Sigmoid colon (tissue), 7 donors: ENCODE results near the gene RPL5. TPM values are rescaled to one million over a fixed set of nuclear protein-coding genes. Genes with fewer than 3 reads are reported as not detected.
"Not testable (repeated sequence)": the region's sequence is repeated elsewhere in the genome, so short reads cannot be mapped to it uniquely, and the experiment has no call there.

Experiments used
- DNase-seq: peaks from one replicate; pipeline ENCODE4 v3.0.0-alpha.2; 2019
- H3K27ac ChIP-seq, 4 donors: fragments of 200-600 bp; sonication (generic); one replicate each; pipeline ENCODE4 v1.5.1; 2016 to 2019; ENCODE audit warnings: mild to moderate bottlenecking in 1 of 4
- H3K27me3 ChIP-seq, 3 donors: fragments of 200-600 bp; sonication (generic); one replicate each; pipeline ENCODE4 v1.5.1; 2019; ENCODE audit warnings: mild to moderate bottlenecking in 1 of 3
- H3K36me3 ChIP-seq, 4 donors: fragments of 200-600 bp; sonication (generic); one replicate each; pipeline ENCODE4 v1.5.1; 2016 to 2019
- H3K4me1 ChIP-seq, 4 donors: fragments of 200-600 bp; sonication (generic); one replicate each; pipeline ENCODE4 v1.5.1; 2017 to 2019
- H3K4me3 ChIP-seq, 4 donors: fragments of 200-600 bp; sonication (generic); one replicate each; pipeline ENCODE4 v1.5.1; 2017 to 2019; ENCODE audit warnings: mild to moderate bottlenecking in 2 of 4, moderate library complexity in 1 of 4
- H3K9me3 ChIP-seq, 4 donors: fragments of 200-600 bp in 3 of 4; sonication (generic) in 3 of 4; one replicate each; pipeline versions ENCODE4 v1.5.1 to v1.6.1; 2013 to 2019
- EP300 ChIP-seq, 4 donors: sonication (generic); formaldehyde crosslinking; IDR thresholded peaks; one replicate each; pipeline ENCODE4 v1.6.1; 2017; ENCODE audit warnings: antibody characterized with exemption in 4 of 4
- POLR2A ChIP-seq, 2 donors: fragments of 450-650 bp; IDR thresholded peaks; one replicate each; pipeline ENCODE4 v1.6.1; 2016; ENCODE audit warnings: antibody characterized with exemption in 2 of 2, mild to moderate bottlenecking in 2 of 2, moderate library complexity in 2 of 2
- POLR2AphosphoS5 ChIP-seq, 4 donors: sonication (generic); formaldehyde crosslinking; IDR thresholded peaks; one replicate each; pipeline ENCODE4 v1.6.1; 2017; ENCODE audit warnings: antibody characterized with exemption in 4 of 4
- WGBS, 2 donors: extraction: QIAGEN DNeasy Blood & Tissue Kit; methylation state at CpG; one replicate each; pipeline ENCODE4 v1.1.7; 2013; 5-methylcytosine and 5-hydroxymethylcytosine counted together
- intact Hi-C: fragments of 100-400 bp; cut with DNase I; formaldehyde crosslinking; loops from one replicate; pipeline ENCODE4 v1.15.1; 2023
- polyA plus RNA-seq, 3 donors: library from polyadenylated mRNA; stranded (reverse); fragments of 200-250 nt; gene quantifications; one replicate each; pipeline ENCODE4 v1.2.3, GENCODE V29; 2013
- total RNA-seq, 4 donors: library from RNA; depleted of rRNA; stranded (reverse); fragments of >200 nt; gene quantifications; one replicate each; pipeline ENCODE4 v1.1.0, GENCODE V29; 2016
- TF ChIP-seq, protein P1 (sequence below), 4 experiments: fragments of 450-650 bp in 3 of 4; fragments of 200-600 bp in 1 of 4; IDR thresholded peaks; one replicate each; pipeline ENCODE4 v1.5.1; 2016 to 2019; ENCODE audit warnings: antibody characterized with exemption in 4 of 4, mild to moderate bottlenecking in 3 of 4, moderate library complexity in 2 of 4
- donor health status: healthy with polysubstance abuse.
- donor health status: Bipolar disorder and iron deficiency.
- donor health status: healthy.

RPL5 gene
- total RNA-seq (1,000 to 10,000 TPM; 2,086 to 3,236 (median 2,650) TPM), polyA plus RNA-seq (1,000 to 10,000 TPM; 1,392 to 2,407 (median 1,694) TPM)

DNA sequence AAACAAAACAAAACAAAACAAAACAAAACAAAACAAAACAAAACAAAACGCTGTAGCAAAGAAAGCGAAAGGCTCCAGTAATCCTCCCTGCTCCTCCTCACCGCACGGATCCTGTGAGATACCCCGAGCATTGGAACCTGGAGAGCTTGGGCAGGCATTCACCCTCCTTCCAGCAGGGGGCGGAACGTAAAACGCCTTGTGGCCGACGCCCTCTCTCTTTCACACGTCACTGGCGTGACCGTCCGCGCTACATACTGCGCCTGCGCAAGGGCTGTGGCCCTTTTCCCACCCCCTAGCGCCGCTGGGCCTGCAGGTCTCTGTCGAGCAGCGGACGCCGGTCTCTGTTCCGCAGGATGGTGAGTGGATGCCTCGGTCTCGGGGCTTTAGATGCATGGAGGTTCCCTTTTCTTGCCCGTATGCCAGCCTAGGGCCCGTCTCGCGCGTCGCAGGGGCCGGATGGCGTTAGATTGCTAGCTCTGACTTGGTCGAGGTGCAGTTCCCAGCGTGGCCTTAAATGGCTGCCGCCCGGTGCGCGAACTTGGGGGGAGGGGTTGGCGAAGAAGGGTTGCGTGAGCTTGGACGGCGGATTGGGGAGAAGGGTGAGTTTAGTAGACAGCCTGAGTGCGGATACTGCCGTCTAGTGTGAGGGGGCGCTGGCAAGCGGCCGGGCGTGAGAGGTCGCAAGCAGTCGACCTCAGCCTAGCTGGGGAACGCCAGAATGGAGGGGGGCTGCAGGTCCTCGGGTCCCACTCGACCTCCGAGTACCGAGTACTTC, at the start of gene RPL5:
RPL5 (plus strand) TSS at position 279 of the 775 bp plus-strand sequence; CDS start at position 354, 75 bp downstream.
- H3K27me3 ChIP-seq = no peaks in the 10 kb centered on the region
- peak within 1 kb of the TSS; percentile 91 to 97 (median 94) for H3K27ac ChIP-seq
- peaks cover 4 to 36% (median 17%) of the 10 kb centered on the region in 4 donors for H3K36me3 ChIP-seq
- H3K4me3 ChIP-seq = peak within 1 kb of the TSS; percentile 75 to 93 (median 81)
- WGBS, 2 donors = 0% methylated on average over 57 of the region's 57 CpGs
- H3K9me3 ChIP-seq = no peaks in the 10 kb centered on the region
- H3K4me1 ChIP-seq = peaks cover 0 to 44% (median 39%) of the 10 kb centered on the region in 4 donors
- intact Hi-C loops = loop anchor here (2.0 to 10.0 kb wide), 4 partner anchors 47 to 253 kb away; partner anchors contain the start of genes DIPK1A and EVI5
- peak in 1 of 4 donors; percentile 57 for TF ChIP-seq EP300 (IDR thresholded peaks at IDR 0.05)
- TF ChIP-seq, protein P1, sequence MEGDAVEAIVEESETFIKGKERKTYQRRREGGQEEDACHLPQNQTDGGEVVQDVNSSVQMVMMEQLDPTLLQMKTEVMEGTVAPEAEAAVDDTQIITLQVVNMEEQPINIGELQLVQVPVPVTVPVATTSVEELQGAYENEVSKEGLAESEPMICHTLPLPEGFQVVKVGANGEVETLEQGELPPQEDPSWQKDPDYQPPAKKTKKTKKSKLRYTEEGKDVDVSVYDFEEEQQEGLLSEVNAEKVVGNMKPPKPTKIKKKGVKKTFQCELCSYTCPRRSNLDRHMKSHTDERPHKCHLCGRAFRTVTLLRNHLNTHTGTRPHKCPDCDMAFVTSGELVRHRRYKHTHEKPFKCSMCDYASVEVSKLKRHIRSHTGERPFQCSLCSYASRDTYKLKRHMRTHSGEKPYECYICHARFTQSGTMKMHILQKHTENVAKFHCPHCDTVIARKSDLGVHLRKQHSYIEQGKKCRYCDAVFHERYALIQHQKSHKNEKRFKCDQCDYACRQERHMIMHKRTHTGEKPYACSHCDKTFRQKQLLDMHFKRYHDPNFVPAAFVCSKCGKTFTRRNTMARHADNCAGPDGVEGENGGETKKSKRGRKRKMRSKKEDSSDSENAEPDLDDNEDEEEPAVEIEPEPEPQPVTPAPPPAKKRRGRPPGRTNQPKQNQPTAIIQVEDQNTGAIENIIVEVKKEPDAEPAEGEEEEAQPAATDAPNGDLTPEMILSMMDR (IDR thresholded peaks at IDR 0.05) = peak; percentile 85 to 91 (median 89)
- peak; percentile 99 to 100 (median 99) for TF ChIP-seq POLR2AphosphoS5 (IDR thresholded peaks at IDR 0.05)
- peak; percentile 92 to 95 for TF ChIP-seq POLR2A (IDR thresholded peaks at IDR 0.05)
- peak; percentile 98 for DNase-seq

DNA sequence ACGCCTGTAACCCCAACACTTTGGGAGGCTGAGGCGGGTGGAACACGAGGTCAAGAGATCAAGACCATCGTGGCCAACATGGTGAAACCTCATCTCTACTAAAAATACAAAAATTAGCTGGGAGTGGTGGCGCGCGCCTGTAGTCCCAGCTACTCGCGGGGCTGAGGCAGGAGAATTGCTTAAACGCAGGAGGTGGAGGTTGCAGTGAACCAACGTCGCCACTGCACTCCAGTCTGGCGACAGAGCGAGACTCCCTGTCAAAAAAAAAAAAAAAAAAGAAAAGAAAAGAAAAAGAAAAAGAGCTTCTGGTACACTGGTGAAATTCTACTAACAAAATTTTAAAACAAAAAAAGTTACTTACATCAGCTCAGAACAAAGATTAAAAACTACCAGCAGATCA, 48.3 kb upstream of the RPL5 start:
- WGBS, 2 donors = 27 to 67% methylated on average over 14 of the region's 14 CpGs
- H3K36me3 ChIP-seq, H3K27me3 ChIP-seq, DNase-seq, H3K9me3 ChIP-seq: not testable (repeated sequence)
- Histone ChIP-seq H3K4me1 (peaks cover 0 to 27% (median 14%) of the 10 kb centered on the region in 4 donors), H3K27ac (peak overlapping the region; percentile 92 to 99 (median 98)), H3K4me3 (peak overlapping the region; percentile 63 to 84 (median 76))
- intact Hi-C loops = loop anchor here (5.0 to 10.0 kb wide), 3 partner anchors 36 to 391 kb away; partner anchors contain the start of gene DIPK1A

DNA sequence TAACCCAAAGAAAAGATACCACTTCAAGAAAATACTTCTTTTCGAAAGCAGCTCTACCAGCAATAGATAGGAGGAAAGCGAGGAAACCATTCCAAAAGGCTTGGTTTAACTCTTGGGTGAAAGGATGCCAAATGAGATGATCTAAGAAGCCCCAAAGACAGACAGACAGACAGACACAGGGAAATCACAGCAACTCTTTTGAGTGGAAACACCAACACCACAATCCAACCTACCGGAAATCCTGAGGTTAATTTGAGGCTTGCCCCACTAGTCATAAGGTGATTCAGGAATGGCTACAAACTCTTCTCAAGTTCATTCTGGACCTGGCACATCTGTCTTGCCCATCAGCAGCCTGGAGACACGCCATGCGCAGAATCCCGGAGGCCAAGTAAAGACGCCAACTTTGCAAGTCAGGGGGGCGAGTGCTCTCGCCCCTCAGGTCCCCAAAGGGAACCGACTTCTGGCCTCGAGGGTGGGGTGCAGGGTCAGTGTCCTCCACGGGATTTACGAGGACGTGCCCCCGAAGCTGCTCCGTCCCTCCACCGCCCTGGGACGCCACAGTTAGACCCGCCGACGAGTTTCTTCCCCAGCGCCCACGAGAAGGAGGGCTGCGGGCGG, 47.7 kb upstream of the RPL5 start:
- peak; percentile 75 for DNase-seq
- intact Hi-C loops = loop anchor here (2.0 to 10.0 kb wide), 4 partner anchors 37 to 391 kb away; partner anchors contain the start of genes DIPK1A and RPL5
- 1 to 3% methylated on average over 25 of the region's 25 CpGs for WGBS, 2 donors
- Histone ChIP-seq H3K4me1 (peaks cover 0 to 25% (median 14%) of the 10 kb centered on the region in 4 donors), H3K27ac (peak overlapping the region; percentile 92 to 99 (median 98)), H3K9me3 (no peaks in the 10 kb centered on the region), H3K4me3 (peak overlapping the region; percentile 63 to 84 (median 76)), H3K36me3 (no peaks in the 10 kb centered on the region), H3K27me3 (no peaks in the 10 kb centered on the region)
- no peak for TF ChIP-seq POLR2AphosphoS5 (IDR thresholded peaks at IDR 0.05)
- TF ChIP-seq POLR2A (IDR thresholded peaks at IDR 0.05) = no peak
- TF ChIP-seq EP300 (IDR thresholded peaks at IDR 0.05) = no peak

DNA sequence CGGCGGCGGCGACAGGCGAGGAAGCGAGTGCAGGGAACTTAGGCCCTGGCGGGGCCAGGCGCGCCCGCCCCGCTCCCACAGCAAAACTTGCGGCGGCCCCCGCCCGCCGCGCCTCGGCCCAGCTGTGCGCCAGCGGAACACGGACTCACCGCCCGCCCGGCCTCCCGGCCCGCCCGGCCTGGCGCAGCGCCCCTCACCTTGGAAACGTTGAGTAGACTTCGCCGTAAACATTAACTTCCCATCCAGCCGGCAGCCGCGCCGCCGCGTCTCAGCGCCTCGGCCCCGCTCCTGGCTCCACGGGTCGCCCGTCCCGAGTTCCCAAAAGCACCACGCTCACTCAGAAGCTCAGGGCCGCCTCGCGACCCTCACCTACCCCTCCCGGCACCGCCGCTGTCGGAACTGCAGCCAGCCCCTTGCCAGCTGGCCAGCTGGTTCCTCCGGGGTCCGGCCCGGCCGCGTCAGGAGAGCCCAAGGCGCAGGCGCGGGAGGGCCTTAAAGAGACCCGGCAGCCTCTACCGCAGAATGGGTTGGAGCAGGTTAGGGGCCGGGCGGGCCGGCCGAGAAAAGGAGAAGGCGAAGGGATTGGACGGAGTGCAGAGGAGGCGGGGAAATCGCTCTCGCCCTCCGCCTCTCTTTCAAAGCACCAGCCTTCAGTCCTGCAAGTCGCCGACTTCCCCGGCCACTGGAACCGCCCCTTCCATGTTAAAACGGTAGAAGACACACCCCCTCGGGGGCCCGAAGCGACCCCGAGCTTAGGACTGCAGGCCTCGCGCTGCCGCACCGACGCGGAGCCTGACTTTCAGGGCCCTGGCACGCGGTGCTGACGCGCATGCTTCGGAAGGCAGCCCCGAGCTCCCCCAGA, 47.0 kb upstream of the RPL5 start, which contains the start of gene EVI5:
EVI5 (minus strand) TSS at position 470 of the 862 bp plus-strand sequence. CDS start 48,562 bp downstream, outside the sequence.
- H3K4me1 ChIP-seq = peaks cover 0 to 25% (median 14%) of the 10 kb centered on the region in 4 donors

More for the DNA sequence above, 47.0 kb upstream of the RPL5 start, which contains the start of gene EVI5:
- WGBS, 2 donors = 1% methylated on average over 94 of the region's 94 CpGs
- H3K27ac ChIP-seq = peak within 1 kb of the TSS; percentile 92 to 99 (median 98)
- peak; percentile 38 to 63 for TF ChIP-seq POLR2A (IDR thresholded peaks at IDR 0.05)
- TF ChIP-seq, protein P1 (IDR thresholded peaks at IDR 0.05) = peak in 2 of 4 experiments; percentile 19 to 35
- TF ChIP-seq POLR2AphosphoS5 (IDR thresholded peaks at IDR 0.05) = peak; percentile 52 to 88 (median 79)
- peak in 1 of 4 donors; percentile 6 for TF ChIP-seq EP300 (IDR thresholded peaks at IDR 0.05)
- intact Hi-C loops = loop anchor here (2.0 to 10.0 kb wide), 4 partner anchors 38 to 390 kb away; partner anchors contain the start of genes DIPK1A and RPL5
- peak; percentile 97 for DNase-seq
- peak within 1 kb of the TSS; percentile 63 to 84 (median 76) for H3K4me3 ChIP-seq
- no peaks in the 10 kb centered on the region for H3K27me3 ChIP-seq
- no peaks in the 10 kb centered on the region for H3K9me3 ChIP-seq
- no peaks in the 10 kb centered on the region for H3K36me3 ChIP-seq
